ENCODE measurements around the gene HEPN1. TPM values are rescaled to one million over a fixed set of nuclear protein-coding genes. Genes with fewer than 3 reads are reported as not detected.

The HEPN1 gene
- total RNA-seq, 1 experiment from 2014 or later, result not detected

DNA sequence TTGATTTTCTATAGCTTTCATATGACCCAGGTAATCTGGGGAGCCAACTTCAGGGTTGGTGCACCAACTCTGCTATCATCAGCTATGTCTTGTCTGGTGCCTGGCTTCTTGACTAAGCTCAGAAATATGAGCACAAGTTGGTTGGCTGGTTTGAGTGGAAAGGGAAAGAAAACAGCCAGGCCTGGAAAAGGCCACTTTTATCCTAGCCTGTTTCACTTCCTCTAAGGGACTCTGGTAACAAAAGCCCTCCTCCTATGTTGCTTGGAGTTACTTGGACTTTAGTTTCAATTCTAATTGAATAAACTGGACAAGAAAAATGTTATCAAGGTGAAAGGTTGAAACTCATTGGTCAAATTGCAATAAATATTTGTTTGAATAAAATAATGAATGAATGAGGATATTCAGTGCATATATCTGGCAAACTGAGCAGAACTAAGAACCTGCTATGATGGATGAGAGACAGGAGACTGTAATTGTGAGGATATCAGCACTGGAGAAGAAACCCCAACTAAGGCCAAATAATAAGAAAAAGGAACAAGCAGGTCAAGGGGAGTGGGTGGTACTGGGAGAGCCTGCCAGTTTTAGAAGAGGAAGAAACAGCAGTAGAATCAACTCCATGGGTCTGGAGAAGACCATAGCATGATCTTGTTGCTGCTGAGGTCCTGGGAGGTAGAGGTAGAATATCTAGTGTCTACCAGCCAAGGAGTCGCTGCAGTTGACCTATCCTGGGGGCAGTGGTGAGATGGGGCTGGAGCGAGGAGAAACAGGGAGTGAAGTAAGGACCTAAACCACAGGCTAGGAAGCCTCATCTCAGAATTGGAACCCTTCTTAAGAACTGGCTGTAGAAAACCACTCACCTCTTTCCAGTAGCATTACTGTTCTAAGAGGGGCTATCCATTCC is 29.6 kb upstream of the HEPN1 start:
- no peak for DNase-seq
- no peaks in the 10 kb centered on the region for H4K20me1 ChIP-seq (ENCODE audit: insufficient read depth, low read depth, low read length)
- no peaks in the 10 kb centered on the region for H3K27me3 ChIP-seq (ENCODE audit: low read length)
- no peak overlapping the region for H3K4me3 ChIP-seq (ENCODE audit: low read length)
- H3K9me3 ChIP-seq (ENCODE audit: low read length), result no peaks in the 10 kb centered on the region
- H3K4me2 ChIP-seq (ENCODE audit: low read depth, low read length, poor library complexity, severe bottlenecking), result no peak overlapping the region
- H3K36me3 ChIP-seq (ENCODE audit: insufficient read depth, low read length), result no peaks in the 10 kb centered on the region
- no peaks in the 10 kb centered on the region for H3K79me2 ChIP-seq (ENCODE audit: low read length)
- no peak overlapping the region for H3K9ac ChIP-seq (ENCODE audit: low read length)
- no peaks in the 10 kb centered on the region for H3K4me1 ChIP-seq (ENCODE audit: low read length)
- H3K9me2 ChIP-seq (replicated peaks; ENCODE audit: insufficient read depth, low read length), result no peaks in the 10 kb centered on the region
- H2AFZ ChIP-seq (ENCODE audit: low read length), result no peak overlapping the region
- no peak overlapping the region for H3K27ac ChIP-seq (ENCODE audit: low read length)

DNA sequence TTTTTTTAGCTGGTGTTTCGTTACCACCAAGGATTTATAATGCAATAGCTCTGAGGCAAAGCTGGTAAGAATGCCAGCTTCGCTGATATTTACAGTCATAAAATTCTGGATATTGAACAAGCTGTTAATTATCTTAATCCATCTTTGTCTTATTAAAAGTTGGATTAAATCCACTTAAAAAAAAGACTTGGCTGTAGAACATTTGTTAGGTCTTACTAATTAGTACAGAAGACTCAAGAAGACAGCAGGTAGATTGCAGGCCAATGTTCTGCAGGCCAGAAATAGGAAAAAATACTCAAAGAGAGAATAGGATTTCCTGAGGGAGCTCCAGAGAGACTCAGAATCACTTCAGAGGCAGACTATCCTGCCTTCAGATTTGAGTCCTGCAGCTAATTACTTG is 28.9 kb upstream of the HEPN1 start:
- no peaks in the 10 kb centered on the region for H3K9me3 ChIP-seq (ENCODE audit: low read length)
- DNase-seq, result no peak
- H2AFZ ChIP-seq (ENCODE audit: low read length), result no peak overlapping the region

DNA sequence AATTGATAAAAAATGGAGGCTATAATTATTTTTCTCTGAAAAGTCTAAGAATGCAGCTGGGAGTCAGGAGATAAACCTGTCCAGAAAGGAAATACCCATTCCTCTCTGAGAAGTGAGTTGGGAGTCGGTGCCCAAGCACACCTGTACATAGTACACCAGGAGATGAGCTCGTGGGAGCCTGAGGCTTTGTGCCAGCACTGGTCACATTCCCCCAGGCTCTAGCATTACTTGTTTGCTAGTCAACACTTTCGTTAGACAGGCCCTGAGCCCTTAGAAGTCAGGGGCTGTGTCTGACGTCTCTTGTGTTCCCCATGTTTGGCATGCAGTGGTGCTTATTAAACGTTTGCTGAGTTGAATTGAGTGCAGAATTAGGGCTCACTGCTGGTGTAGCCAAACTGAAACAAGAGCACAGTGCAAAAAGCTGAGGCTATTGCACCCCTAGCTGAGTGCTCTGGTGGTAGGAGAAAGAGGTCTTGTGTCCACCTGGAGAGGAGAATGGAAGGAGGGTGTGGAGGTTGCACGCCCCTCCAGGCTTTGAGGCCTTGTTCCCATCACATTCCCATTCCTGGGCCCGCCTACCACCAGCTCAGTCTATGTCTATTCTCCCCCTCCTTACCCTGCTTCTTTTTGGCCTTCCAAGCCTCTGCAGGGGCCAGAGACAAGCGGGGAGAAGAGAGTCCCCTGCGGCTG is 28.2 kb upstream of the HEPN1 start:
- no peak overlapping the region for H3K4me3 ChIP-seq (ENCODE audit: low read length)
- H3K9ac ChIP-seq (ENCODE audit: low read length), result no peak overlapping the region
- DNase-seq, result no peak
- no peak overlapping the region for H3K27ac ChIP-seq (ENCODE audit: low read length)
- H3K4me2 ChIP-seq (ENCODE audit: low read depth, low read length, poor library complexity, severe bottlenecking), result no peak overlapping the region
- H3K79me2 ChIP-seq (ENCODE audit: low read length), result no peaks in the 10 kb centered on the region
- no peaks in the 10 kb centered on the region for H3K27me3 ChIP-seq (ENCODE audit: low read length)
- H4K20me1 ChIP-seq (ENCODE audit: insufficient read depth, low read depth, low read length), result no peaks in the 10 kb centered on the region
- no peaks in the 10 kb centered on the region for H3K9me2 ChIP-seq (replicated peaks; ENCODE audit: insufficient read depth, low read length)
- no peaks in the 10 kb centered on the region for H3K9me3 ChIP-seq (ENCODE audit: low read length)
- H3K4me1 ChIP-seq (ENCODE audit: low read length), result no peaks in the 10 kb centered on the region
- H2AFZ ChIP-seq (ENCODE audit: low read length), result no peak overlapping the region
- no peaks in the 10 kb centered on the region for H3K36me3 ChIP-seq (ENCODE audit: insufficient read depth, low read length)

More for the DNA sequence above, 28.9 kb upstream of the HEPN1 start:
- Histone ChIP-seq H3K27me3 (ENCODE audit: low read length) (no peaks in the 10 kb centered on the region), H3K4me2 (ENCODE audit: low read depth, low read length, poor library complexity, severe bottlenecking) (no peak overlapping the region), H3K36me3 (ENCODE audit: insufficient read depth, low read length) (no peaks in the 10 kb centered on the region), H3K9ac (ENCODE audit: low read length) (no peak overlapping the region), H3K27ac (ENCODE audit: low read length) (no peak overlapping the region), H3K9me2 (replicated peaks; ENCODE audit: insufficient read depth, low read length) (no peaks in the 10 kb centered on the region), H3K4me1 (ENCODE audit: low read length) (no peaks in the 10 kb centered on the region), H3K79me2 (ENCODE audit: low read length) (no peaks in the 10 kb centered on the region), H3K4me3 (ENCODE audit: low read length) (no peak overlapping the region), H4K20me1 (ENCODE audit: insufficient read depth, low read depth, low read length) (no peaks in the 10 kb centered on the region)

DNA sequence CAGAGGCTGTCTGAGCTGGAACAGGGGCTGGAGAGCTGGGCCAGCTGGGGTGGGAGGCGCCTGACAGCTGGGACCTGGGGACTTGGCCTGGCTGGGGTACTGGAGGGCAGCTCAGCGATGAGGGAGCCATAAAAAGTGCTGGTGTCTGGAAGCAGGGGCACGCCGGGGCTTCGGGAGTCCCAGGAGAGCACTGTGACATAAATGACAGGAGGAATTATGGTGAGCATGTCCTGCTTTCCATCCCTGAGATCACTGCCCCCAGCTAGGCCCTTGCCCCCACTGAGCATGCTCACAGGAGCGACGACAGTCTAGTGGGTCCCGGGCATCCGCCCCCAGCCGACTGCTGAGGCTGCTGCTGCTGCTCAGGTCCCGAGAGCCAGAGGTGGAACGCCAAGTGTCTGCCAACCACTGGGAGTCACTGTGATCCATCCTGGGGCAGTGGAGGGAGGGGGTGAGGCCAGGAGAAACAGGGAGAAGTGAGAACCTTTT is 27.6 kb upstream of the HEPN1 start:
- Histone ChIP-seq H3K9me2 (replicated peaks; ENCODE audit: insufficient read depth, low read length) (no peaks in the 10 kb centered on the region), H3K9me3 (ENCODE audit: low read length) (no peaks in the 10 kb centered on the region), H2AFZ (ENCODE audit: low read length) (no peak overlapping the region), H3K4me1 (ENCODE audit: low read length) (no peaks in the 10 kb centered on the region), H3K4me2 (ENCODE audit: low read depth, low read length, poor library complexity, severe bottlenecking) (no peak overlapping the region), H4K20me1 (ENCODE audit: insufficient read depth, low read depth, low read length) (no peaks in the 10 kb centered on the region), H3K79me2 (ENCODE audit: low read length) (no peaks in the 10 kb centered on the region), H3K9ac (ENCODE audit: low read length) (no peak overlapping the region), H3K36me3 (ENCODE audit: insufficient read depth, low read length) (no peaks in the 10 kb centered on the region), H3K27me3 (ENCODE audit: low read length) (no peaks in the 10 kb centered on the region), H3K27ac (ENCODE audit: low read length) (no peak overlapping the region), H3K4me3 (ENCODE audit: low read length) (no peak overlapping the region)
- DNase-seq, result no peak

DNA sequence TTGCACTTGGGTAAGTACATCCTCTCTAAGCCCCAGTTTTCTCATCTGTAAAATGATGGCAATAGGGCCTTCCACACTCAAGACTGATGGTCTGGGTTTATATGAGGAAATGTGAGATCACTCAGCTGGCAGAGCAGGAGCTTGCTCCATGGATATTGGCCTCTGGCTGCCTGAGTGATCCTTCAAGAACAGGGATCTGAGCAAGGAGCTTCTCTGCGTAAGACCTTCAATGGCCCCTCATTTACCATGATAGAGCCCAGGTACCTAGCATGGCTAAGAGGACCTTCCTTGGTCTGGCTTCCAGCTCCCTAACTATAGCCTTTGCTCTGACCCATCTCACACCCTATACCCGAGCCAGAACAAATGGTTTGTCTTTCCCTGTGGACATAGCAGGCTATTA is 26.9 kb upstream of the HEPN1 start:
- Histone ChIP-seq H2AFZ (ENCODE audit: low read length) (no peak overlapping the region), H3K9me3 (ENCODE audit: low read length) (no peaks in the 10 kb centered on the region), H3K36me3 (ENCODE audit: insufficient read depth, low read length) (no peaks in the 10 kb centered on the region), H3K4me2 (ENCODE audit: low read depth, low read length, poor library complexity, severe bottlenecking) (no peak overlapping the region), H3K9me2 (replicated peaks; ENCODE audit: insufficient read depth, low read length) (no peaks in the 10 kb centered on the region), H3K79me2 (ENCODE audit: low read length) (no peaks in the 10 kb centered on the region), H3K4me3 (ENCODE audit: low read length) (no peak overlapping the region), H3K27ac (ENCODE audit: low read length) (no peak overlapping the region), H4K20me1 (ENCODE audit: insufficient read depth, low read depth, low read length) (no peaks in the 10 kb centered on the region), H3K4me1 (ENCODE audit: low read length) (no peaks in the 10 kb centered on the region), H3K27me3 (ENCODE audit: low read length) (no peaks in the 10 kb centered on the region), H3K9ac (ENCODE audit: low read length) (no peak overlapping the region)
- no peak for DNase-seq

DNA sequence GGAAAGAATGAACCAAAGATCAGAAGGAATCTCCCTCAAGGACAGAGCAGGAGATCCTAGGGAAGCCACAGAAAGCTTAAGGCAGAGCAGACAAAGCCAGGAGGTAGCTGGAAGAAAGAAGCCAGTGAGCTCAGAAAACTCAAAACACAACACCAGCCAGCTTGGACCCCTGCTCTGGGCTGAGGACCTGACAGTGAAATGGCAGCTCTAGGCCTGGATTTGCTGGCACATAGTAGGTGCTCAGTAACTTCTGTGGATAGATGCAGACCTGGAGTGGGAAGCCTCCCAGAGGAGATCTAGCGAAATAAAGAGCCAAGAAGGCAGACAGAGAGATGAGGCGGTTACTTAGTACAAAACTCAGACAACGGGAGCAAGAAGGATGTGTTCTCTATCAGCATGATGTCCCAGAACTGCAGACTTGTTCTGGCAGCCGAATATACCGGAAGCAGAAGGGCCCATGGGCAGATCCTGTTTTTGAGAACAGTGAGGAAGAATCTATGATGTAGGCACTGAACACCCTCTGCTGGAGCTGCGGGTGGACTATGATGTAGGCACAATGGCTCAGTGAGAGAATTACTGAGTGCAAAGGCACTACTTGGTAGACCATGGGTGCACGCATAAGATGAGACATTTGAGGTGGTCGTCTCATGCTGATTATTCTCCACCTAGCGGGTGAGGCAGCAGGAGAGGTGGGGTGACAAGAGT is 26.1 kb upstream of the HEPN1 start:
- Histone ChIP-seq H3K4me2 (ENCODE audit: low read depth, low read length, poor library complexity, severe bottlenecking) (no peak overlapping the region), H3K27me3 (ENCODE audit: low read length) (no peaks in the 10 kb centered on the region), H3K27ac (ENCODE audit: low read length) (no peak overlapping the region), H2AFZ (ENCODE audit: low read length) (no peak overlapping the region), H3K9me2 (replicated peaks; ENCODE audit: insufficient read depth, low read length) (no peaks in the 10 kb centered on the region), H3K9ac (ENCODE audit: low read length) (no peak overlapping the region), H3K4me1 (ENCODE audit: low read length) (no peaks in the 10 kb centered on the region), H4K20me1 (ENCODE audit: insufficient read depth, low read depth, low read length) (no peaks in the 10 kb centered on the region), H3K36me3 (ENCODE audit: insufficient read depth, low read length) (no peaks in the 10 kb centered on the region), H3K79me2 (ENCODE audit: low read length) (no peaks in the 10 kb centered on the region), H3K4me3 (ENCODE audit: low read length) (no peak overlapping the region), H3K9me3 (ENCODE audit: low read length) (no peaks in the 10 kb centered on the region)
- no peak for DNase-seq

DNA sequence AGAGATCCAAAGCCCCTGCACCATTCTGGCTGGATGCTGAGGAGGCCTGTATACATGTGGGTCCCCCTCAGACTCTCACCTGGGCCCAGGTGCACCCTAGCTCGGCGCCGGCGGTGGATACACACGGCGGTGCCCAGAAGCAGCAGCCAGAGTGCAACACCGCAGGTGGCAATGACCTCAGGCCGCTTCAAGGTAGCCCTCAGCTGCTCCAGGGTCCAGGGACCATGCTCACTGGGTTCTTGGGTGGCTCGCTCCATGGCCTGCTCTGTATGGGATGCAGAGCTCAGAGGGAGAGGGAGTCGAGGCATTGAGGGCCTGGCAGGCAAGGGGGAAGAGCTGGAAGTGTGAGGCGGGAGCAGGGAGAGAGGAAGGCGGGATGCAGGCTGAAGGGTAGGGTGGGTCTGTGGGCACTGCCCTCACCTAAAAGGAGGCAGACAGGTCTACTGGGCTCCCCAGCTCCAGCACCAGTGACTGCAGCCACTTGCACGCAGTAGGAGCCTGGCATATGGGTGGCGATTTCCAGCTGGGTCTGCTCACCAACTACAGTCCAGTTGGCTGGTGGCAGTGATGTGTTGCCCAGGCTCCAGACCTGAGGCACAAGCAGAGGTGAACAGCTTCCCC is 25.2 kb upstream of the HEPN1 start:
- no peaks in the 10 kb centered on the region for H3K79me2 ChIP-seq (ENCODE audit: low read length)
- no peak overlapping the region for H3K4me2 ChIP-seq (ENCODE audit: low read depth, low read length, poor library complexity, severe bottlenecking)
- H3K9me3 ChIP-seq (ENCODE audit: low read length), result no peaks in the 10 kb centered on the region
- no peaks in the 10 kb centered on the region for H4K20me1 ChIP-seq (ENCODE audit: insufficient read depth, low read depth, low read length)
- no peak for DNase-seq
- no peaks in the 10 kb centered on the region for H3K9me2 ChIP-seq (replicated peaks; ENCODE audit: insufficient read depth, low read length)
- no peak overlapping the region for H3K9ac ChIP-seq (ENCODE audit: low read length)
- no peaks in the 10 kb centered on the region for H3K36me3 ChIP-seq (ENCODE audit: insufficient read depth, low read length)
- H2AFZ ChIP-seq (ENCODE audit: low read length), result no peak overlapping the region
- no peaks in the 10 kb centered on the region for H3K4me1 ChIP-seq (ENCODE audit: low read length)
- no peaks in the 10 kb centered on the region for H3K27me3 ChIP-seq (ENCODE audit: low read length)
- no peak overlapping the region for H3K27ac ChIP-seq (ENCODE audit: low read length)
- H3K4me3 ChIP-seq (ENCODE audit: low read length), result no peak overlapping the region
